Epithelial cell of alveolus of lung (primary cell): ENCODE measurements around the gene SCRN3. TPM values are rescaled to one million over a fixed set of nuclear protein-coding genes. Genes with fewer than 3 reads are reported as not detected.

Experiments
- total RNA-seq: library from RNA; depleted of rRNA; stranded (reverse); fragments of >200 nt; gene quantifications from 2 replicates; pipeline ENCODE4 v1.2.1, GENCODE V29; 2015

SCRN3 gene
- total RNA-seq: 11.2 and 26.0 TPM in 2 replicates

DNA sequence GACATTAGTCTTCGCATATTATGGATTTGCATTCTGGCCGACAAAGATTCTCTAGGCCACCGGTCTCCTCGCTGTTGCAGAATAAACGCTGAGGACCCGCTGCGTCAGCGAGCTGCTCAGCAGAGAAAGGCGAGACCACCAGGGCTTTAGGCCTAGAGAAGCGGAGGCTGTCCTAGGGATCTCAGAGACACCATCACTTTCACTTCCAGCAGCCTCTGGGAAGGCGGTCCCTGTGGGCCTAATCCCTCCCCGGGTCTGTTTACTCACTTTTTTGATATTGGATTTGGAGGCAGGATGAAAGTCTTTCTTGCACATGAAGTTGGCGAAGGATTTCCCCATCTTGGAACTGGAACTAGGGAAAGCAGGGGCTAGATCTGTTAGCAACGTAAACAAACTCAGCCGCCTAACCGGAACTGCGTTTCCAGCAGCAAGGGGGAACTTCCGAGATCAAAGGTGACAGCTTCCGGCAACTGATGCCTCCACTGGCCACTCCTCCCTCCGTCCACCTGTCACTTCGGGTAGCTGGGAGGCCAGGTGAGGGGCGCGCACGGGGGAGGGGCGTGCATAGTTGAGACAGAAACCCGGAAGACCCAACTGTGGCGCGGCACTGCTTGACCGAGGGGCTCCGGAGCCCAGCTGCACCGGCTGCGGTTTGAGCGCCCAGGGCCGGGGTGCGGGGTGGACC, at the start of gene SCRN3:
TSS of gene SCRN3 (plus strand) at position 447 of the 685 bp plus-strand sequence. CDS start 2,554 bp downstream, outside the sequence.

Other genes starting within 250 kb of the SCRN3 start
- gene OLA1, start 147.2 kb upstream of the SCRN3 start, total RNA-seq: 83.7 and 101 TPM in 2 replicates
- not detected in 2 replicates for gene SP9, start 60.8 kb upstream of the SCRN3 start, total RNA-seq
- 1.6 and 2.2 TPM in 2 replicates for gene GPR155, start 91.3 kb downstream of the SCRN3 start, total RNA-seq
- gene WIPF1, start 202.1 kb downstream of the SCRN3 start, total RNA-seq: 16.7 and 21.2 TPM in 2 replicates